Central memory CD8-positive, alpha-beta T cell (primary cell): ENCODE data around the gene DSCAM.

Source experiments
- ATAC-seq: fragments of 150-1000 bp; cut with Tn5 transposase; replicated peaks from 2 replicates; pipeline ENCODE4 v1.10.0; 2022; ENCODE audit warnings: mild to moderate bottlenecking, moderate FRiP score, moderate number of reproducible peaks; ENCODE audit not compliant: poor library complexity, severe bottlenecking; ENCODE audit errors: extremely low read depth
- DNase-seq, 2 donors: peaks; one replicate each; pipeline ENCODE4 v3.0.0; 2021; ENCODE audit warnings: low spot score in 2 of 2
- H3K27ac Mint-ChIP-seq: one replicate; pipeline ENCODE4 v1.8.0; 2022; ENCODE audit warnings: low read depth, mild to moderate bottlenecking, moderate library complexity, mixed read lengths
- H3K27me3 Mint-ChIP-seq: one replicate; pipeline ENCODE4 v1.8.0; 2022; ENCODE audit warnings: mixed read lengths
- H3K36me3 Mint-ChIP-seq: one replicate; pipeline ENCODE4 v1.8.0; 2022; ENCODE audit warnings: mild to moderate bottlenecking, moderate library complexity, mixed read lengths; ENCODE audit not compliant: insufficient read depth
- H3K4me1 Mint-ChIP-seq: one replicate; pipeline ENCODE4 v1.8.0; 2022; ENCODE audit warnings: mixed read lengths
- H3K4me3 Mint-ChIP-seq: one replicate; pipeline ENCODE4 v1.8.0; 2022; ENCODE audit warnings: mild to moderate bottlenecking, moderate library complexity, mixed read lengths
- H3K9me3 Mint-ChIP-seq: one replicate; pipeline ENCODE4 v1.8.0; 2022; ENCODE audit warnings: mixed read lengths

Gene DSCAM

GRCh38 chr21:40792691-40793456, 54.1 kb downstream of the DSCAM start:
- Mint-ChIP-seq H3K9me3 (peaks cover 5% of the 10 kb centered on the region), H3K36me3 (no peaks in the 10 kb centered on the region), H3K4me1 (no peaks in the 10 kb centered on the region), H3K27ac (no peak overlapping the region), H3K4me3 (no peak overlapping the region), H3K27me3 (no peaks in the 10 kb centered on the region)
- ATAC-seq, result no peak
- DNase-seq, result no peak

GRCh38 chr21:40788635-40789034, 58.3 kb downstream of the DSCAM start:
- ATAC-seq (no peak), DNase-seq (no peak)
- H3K27ac Mint-ChIP-seq, result no peak overlapping the region
- H3K4me3 Mint-ChIP-seq, result no peak overlapping the region
- no peaks in the 10 kb centered on the region for H3K4me1 Mint-ChIP-seq
- H3K27me3 Mint-ChIP-seq, result no peaks in the 10 kb centered on the region
- no peaks in the 10 kb centered on the region for H3K9me3 Mint-ChIP-seq
- H3K36me3 Mint-ChIP-seq, result no peaks in the 10 kb centered on the region

GRCh38 chr21:40783404-40783803, 63.6 kb downstream of the DSCAM start:
- H3K4me1 Mint-ChIP-seq, result no peaks in the 10 kb centered on the region
- no peak overlapping the region for H3K27ac Mint-ChIP-seq
- no peaks in the 10 kb centered on the region for H3K36me3 Mint-ChIP-seq
- H3K4me3 Mint-ChIP-seq, result no peak overlapping the region
- DNase-seq (no peak), ATAC-seq (no peak)
- no peaks in the 10 kb centered on the region for H3K27me3 Mint-ChIP-seq
- no peaks in the 10 kb centered on the region for H3K9me3 Mint-ChIP-seq

GRCh38 chr21:40770435-40771055, 76.4 kb downstream of the DSCAM start:
- H3K9me3 Mint-ChIP-seq, result peaks cover 18% of the 10 kb centered on the region
- no peaks in the 10 kb centered on the region for H3K4me1 Mint-ChIP-seq
- no peak overlapping the region for H3K4me3 Mint-ChIP-seq
- H3K27ac Mint-ChIP-seq, result no peak overlapping the region
- no peak for DNase-seq
- no peaks in the 10 kb centered on the region for H3K27me3 Mint-ChIP-seq
- ATAC-seq, result no peak
- H3K36me3 Mint-ChIP-seq, result no peaks in the 10 kb centered on the region

- Mint-ChIP-seq H3K4me1 (no peaks in the 10 kb centered on the region), H3K36me3 (no peaks in the 10 kb centered on the region), H3K4me3 (no peak overlapping the region), H3K27me3 (no peaks in the 10 kb centered on the region), H3K27ac (no peak overlapping the region), H3K9me3 (peaks cover 24% of the 10 kb centered on the region)
- DNase-seq (no peak), ATAC-seq (no peak)
Observed at GRCh38 chr21:40769231-40769630, 77.7 kb downstream of the DSCAM start.

DNA sequence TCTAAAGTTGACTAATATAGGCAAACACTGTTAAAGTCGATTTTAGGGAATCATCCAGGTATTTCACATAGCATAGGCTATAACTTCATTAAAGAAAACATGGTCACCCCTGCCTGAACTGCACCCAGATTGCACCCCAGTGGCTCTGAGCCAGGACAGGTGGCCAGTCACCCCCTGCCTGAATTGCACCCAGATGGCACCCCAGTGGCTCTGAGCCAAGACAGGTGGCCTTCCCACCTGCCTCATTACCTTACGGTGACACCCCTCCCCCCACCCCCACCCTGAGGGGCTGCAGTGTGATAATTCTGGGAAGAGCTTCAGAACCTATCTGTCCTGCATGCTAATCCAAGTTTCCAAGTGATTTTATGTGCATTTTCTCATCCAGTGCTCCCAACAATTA, 78.9 kb downstream of the DSCAM start:
- no peaks in the 10 kb centered on the region for H3K36me3 Mint-ChIP-seq
- no peak overlapping the region for H3K4me3 Mint-ChIP-seq
- peaks cover 22% of the 10 kb centered on the region for H3K9me3 Mint-ChIP-seq
- ATAC-seq, result no peak
- no peaks in the 10 kb centered on the region for H3K27me3 Mint-ChIP-seq
- H3K4me1 Mint-ChIP-seq, result no peaks in the 10 kb centered on the region
- no peak overlapping the region for H3K27ac Mint-ChIP-seq
- DNase-seq, result no peak

- Mint-ChIP-seq H3K27ac (no peak overlapping the region), H3K36me3 (no peaks in the 10 kb centered on the region), H3K4me1 (no peaks in the 10 kb centered on the region), H3K27me3 (no peaks in the 10 kb centered on the region), H3K9me3 (peaks cover 24% of the 10 kb centered on the region), H3K4me3 (no peak overlapping the region)
- DNase-seq, result no peak
- no peak for ATAC-seq
Observed at GRCh38 chr21:40766381-40766780, 80.6 kb downstream of the DSCAM start.

- H3K27me3 Mint-ChIP-seq, result no peaks in the 10 kb centered on the region
- no peak overlapping the region for H3K27ac Mint-ChIP-seq
- ATAC-seq (no peak), DNase-seq (no peak)
- no peaks in the 10 kb centered on the region for H3K36me3 Mint-ChIP-seq
- peaks cover 24% of the 10 kb centered on the region for H3K9me3 Mint-ChIP-seq
- H3K4me1 Mint-ChIP-seq, result no peaks in the 10 kb centered on the region
- H3K4me3 Mint-ChIP-seq, result no peak overlapping the region
Observed at GRCh38 chr21:40765811-40766210, 81.1 kb downstream of the DSCAM start.

GRCh38 chr21:40760821-40761220, 86.1 kb downstream of the DSCAM start:
- no peak overlapping the region for H3K4me3 Mint-ChIP-seq
- no peaks in the 10 kb centered on the region for H3K36me3 Mint-ChIP-seq
- H3K27ac Mint-ChIP-seq, result no peak overlapping the region
- no peaks in the 10 kb centered on the region for H3K27me3 Mint-ChIP-seq
- no peak for ATAC-seq
- DNase-seq, result no peak
- no peaks in the 10 kb centered on the region for H3K4me1 Mint-ChIP-seq
- peaks cover 17% of the 10 kb centered on the region for H3K9me3 Mint-ChIP-seq

- H3K4me3 Mint-ChIP-seq, result no peak overlapping the region
- H3K4me1 Mint-ChIP-seq, result no peaks in the 10 kb centered on the region
- H3K36me3 Mint-ChIP-seq, result no peaks in the 10 kb centered on the region
- H3K9me3 Mint-ChIP-seq, result peaks cover 16% of the 10 kb centered on the region
- H3K27ac Mint-ChIP-seq, result no peak overlapping the region
- ATAC-seq, result no peak
- no peaks in the 10 kb centered on the region for H3K27me3 Mint-ChIP-seq
- DNase-seq, result no peak
Observed at GRCh38 chr21:40759061-40759460, 87.9 kb downstream of the DSCAM start.

DNA sequence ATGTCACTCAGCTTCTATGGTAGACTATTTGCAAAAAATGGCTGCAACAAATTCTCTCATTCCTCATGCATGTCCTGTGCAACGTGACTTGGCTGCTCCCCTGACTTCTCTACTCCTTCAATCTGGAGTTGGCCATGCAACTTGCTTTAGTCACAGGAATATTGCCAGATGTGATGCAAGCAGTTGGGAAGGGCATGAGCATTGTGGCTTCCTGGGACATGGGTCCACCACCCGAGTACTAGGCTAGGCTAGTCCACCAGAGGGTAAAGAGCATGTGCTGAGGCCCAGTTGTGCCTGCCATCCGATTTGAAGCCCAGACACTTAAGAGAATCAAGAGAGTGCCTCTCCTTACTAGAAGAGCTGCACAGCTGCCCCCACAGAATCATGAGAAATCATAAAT, 89.6 kb downstream of the DSCAM start:
- no peaks in the 10 kb centered on the region for H3K27me3 Mint-ChIP-seq
- H3K27ac Mint-ChIP-seq, result no peak overlapping the region
- no peak overlapping the region for H3K4me3 Mint-ChIP-seq
- no peaks in the 10 kb centered on the region for H3K36me3 Mint-ChIP-seq
- DNase-seq (no peak), ATAC-seq (no peak)
- H3K4me1 Mint-ChIP-seq, result no peaks in the 10 kb centered on the region
- H3K9me3 Mint-ChIP-seq, result peaks cover 10% of the 10 kb centered on the region

- no peaks in the 10 kb centered on the region for H3K36me3 Mint-ChIP-seq
- no peak overlapping the region for H3K27ac Mint-ChIP-seq
- H3K9me3 Mint-ChIP-seq, result peaks cover 10% of the 10 kb centered on the region
- no peak overlapping the region for H3K4me3 Mint-ChIP-seq
- no peaks in the 10 kb centered on the region for H3K27me3 Mint-ChIP-seq
- no peak for DNase-seq
- ATAC-seq, result no peak
- no peaks in the 10 kb centered on the region for H3K4me1 Mint-ChIP-seq
Observed at GRCh38 chr21:40754466-40754865, 92.5 kb downstream of the DSCAM start.

DNA sequence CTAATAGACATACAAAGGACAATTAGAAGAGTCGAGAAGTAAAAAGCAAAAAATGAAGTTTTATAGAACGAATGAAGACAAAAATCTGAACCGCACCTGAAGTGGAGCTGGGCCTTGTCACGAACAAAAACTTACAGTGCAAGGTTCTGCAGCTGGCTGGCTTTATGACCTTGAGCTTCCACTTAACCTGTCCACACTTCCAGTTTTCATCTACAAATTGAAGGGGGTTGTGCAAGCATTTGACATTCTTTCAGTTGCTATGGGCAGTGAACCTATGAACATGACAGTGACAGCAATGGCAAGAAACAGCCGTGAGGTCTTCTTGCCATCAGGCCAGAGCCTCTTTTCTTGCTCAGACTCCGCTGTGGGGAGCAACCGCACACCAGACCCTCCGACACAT, 93.2 kb downstream of the DSCAM start:
- H3K4me3 Mint-ChIP-seq, result no peak overlapping the region
- DNase-seq, result no peak
- no peaks in the 10 kb centered on the region for H3K36me3 Mint-ChIP-seq

More for the DNA sequence above, 93.2 kb downstream of the DSCAM start:
- H3K27me3 Mint-ChIP-seq, result no peaks in the 10 kb centered on the region
- peaks cover 10% of the 10 kb centered on the region for H3K9me3 Mint-ChIP-seq
- no peak overlapping the region for H3K27ac Mint-ChIP-seq
- no peaks in the 10 kb centered on the region for H3K4me1 Mint-ChIP-seq
- no peak for ATAC-seq
